Pancreas (tissue), 10 donors: ENCODE measurements around the gene OSBPL10. TPM values are rescaled to one million over a fixed set of nuclear protein-coding genes. Genes with fewer than 3 reads are reported as not detected.

ENCODE experiments used
- ATAC-seq, 4 donors: fragments of 200-7000 bp; cut with Tn5 transposase; one replicate each; pipeline versions ENCODE4 v1.8.0 to v1.9.1; 2020; ENCODE audit warnings: mild to moderate bottlenecking in 4 of 4, moderate library complexity in 4 of 4
- DNase-seq, 6 donors: peaks; one replicate each; pipeline ENCODE4 v3.0.0-alpha.2; 2020
- FAIRE-seq: peaks from 2 replicates; lab custom pipeline; 2012; peaks lifted over from hg19 to GRCh38; lab: Jason Lieb, UNC
- H3K27ac ChIP-seq, 4 donors: fragments of 200-600 bp; sonication (generic); 1 replicate in 3 of 4; 2 replicates in 1 of 4; pipeline versions ENCODE4 v1.5.0 to v1.8.0; 2020
- H3K27me3 ChIP-seq, 4 donors: fragments of 200-600 bp; one replicate each; pipeline ENCODE4 v1.8.0; 2021
- H3K36me3 ChIP-seq, 3 donors: fragments of 200-600 bp; sonication (generic) in 1 of 3; one replicate each; pipeline versions ENCODE4 v1.5.0 to v1.8.0; 2020 to 2021
- H3K4me1 ChIP-seq, 3 donors: fragments of 200-600 bp; one replicate each; pipeline ENCODE4 v1.8.0; 2021
- H3K4me3 ChIP-seq, 4 donors: fragments of 200-600 bp; sonication (generic) in 2 of 4; one replicate each; pipeline versions ENCODE4 v1.5.0 to v1.8.0; 2020 to 2021
- H3K9me3 ChIP-seq, 4 donors: fragments of 200-600 bp; one replicate each; pipeline ENCODE4 v1.8.0; 2021
- CTCF ChIP-seq, 4 donors: fragments of 200-600 bp; sonication (generic) in 3 of 4; IDR thresholded peaks; one replicate each; pipeline versions ENCODE4 v1.5.0 to v1.8.0; 2021; ENCODE audit warnings: antibody characterized with exemption in 4 of 4
- whole genome bisulfite sequencing, 2 donors: extraction: QIAGEN DNeasy Blood & Tissue Kit; methylation state at CpG; one replicate each; pipeline ENCODE4 v1.1.7; 2013; 5-methylcytosine and 5-hydroxymethylcytosine counted together
- intact Hi-C, 3 donors: fragments of 100-400 bp; cut with DNase I; formaldehyde crosslinking; loops; one replicate each; pipeline versions ENCODE4 v1.11.1 to v1.14.2; 2022
- polyA plus RNA-seq, 2 donors: library from polyadenylated mRNA; stranded (reverse); fragments of 200-250 nt; gene quantifications; one replicate each; pipeline ENCODE4 v1.2.3, GENCODE V29; 2013
- total RNA-seq, 6 donors: library from RNA; stranded (reverse); fragmentation: NEBNext Ultra II Directional in 4 of 6; extraction: Animal tissue kit (Norgen Biotek cat#: 25700) in 4 of 6; gene quantifications; one replicate each; pipeline versions ENCODE4 v1.2.1 to v1.2.4, GENCODE V29; 2021 to 2023
- donor health status: healthy with polysubstance abuse.
- donor health status: DM: no; HTN: no; CAD: no; lungs with moderate emphysema.
- donor health status: DM: no; HTN: no; CAD: no.
- donor health status: control.
- donor health status: control.
- donor health status: Bipolar disorder and iron deficiency.
- donor health status: DM: yes; HTN: yes; CAD: no.
- donor health status: DM: no; HTN: no; CAD: no.
- donor health status: DM: no; HTN: no; CAD: no.
- donor health status: DM: yes; HTN: yes; CAD: no.

OSBPL10 gene
- total and polyA plus RNA-seq, 8 donors, result 0.57 to 4.0 (median 2.2) TPM

- FAIRE-seq, result no peak
- no peak overlapping the region for H3K27ac ChIP-seq
- no peaks in the 10 kb centered on the region for H3K27me3 ChIP-seq
- WGBS, 2 donors, result 82 to 84% methylated on average over 7 of the region's 7 CpGs
- H3K36me3 ChIP-seq, result no peaks in the 10 kb centered on the region
- no peaks in the 10 kb centered on the region for H3K4me1 ChIP-seq
- no peak for DNase-seq
- H3K9me3 ChIP-seq, result no peaks in the 10 kb centered on the region
- intact Hi-C loops, result no loop called here
- H3K4me3 ChIP-seq, result no peak overlapping the region
- no peak for ATAC-seq
- no peak for TF ChIP-seq CTCF (IDR thresholded peaks at IDR 0.05)
Observed at GRCh38 chr3:31802981-31803740, 177.9 kb downstream of the OSBPL10 start.

- intact Hi-C loops, result no loop called here
- no peak for TF ChIP-seq CTCF (IDR thresholded peaks at IDR 0.05)
- 93 to 97% methylated on average over 4 of the region's 4 CpGs for WGBS, 2 donors
- Histone ChIP-seq H3K9me3 (no peaks in the 10 kb centered on the region), H3K4me1 (no peaks in the 10 kb centered on the region), H3K27ac (no peak overlapping the region), H3K27me3 (no peaks in the 10 kb centered on the region), H3K36me3 (no peaks in the 10 kb centered on the region), H3K4me3 (no peak overlapping the region)
- ATAC-seq (no peak), FAIRE-seq (no peak), DNase-seq (no peak)
Observed at GRCh38 chr3:31800436-31800835, 180.6 kb downstream of the OSBPL10 start.

GRCh38 chr3:31798840-31799239 lies 182.2 kb downstream of the OSBPL10 start:
- Histone ChIP-seq H3K9me3 (no peaks in the 10 kb centered on the region), H3K27me3 (no peaks in the 10 kb centered on the region), H3K36me3 (no peaks in the 10 kb centered on the region), H3K27ac (no peak overlapping the region), H3K4me3 (no peak overlapping the region), H3K4me1 (no peaks in the 10 kb centered on the region)
- FAIRE-seq (no peak), ATAC-seq (no peak), DNase-seq (no peak)
- no peak for TF ChIP-seq CTCF (IDR thresholded peaks at IDR 0.05)
- 96 to 99% methylated on average over 4 of the region's 4 CpGs for WGBS, 2 donors
- intact Hi-C loops, result no loop called here

GRCh38 chr3:31793821-31794220 lies 187.2 kb downstream of the OSBPL10 start:
- FAIRE-seq, result no peak

More at GRCh38 chr3:31793821-31794220, 187.2 kb downstream of the OSBPL10 start:
- no peaks in the 10 kb centered on the region for H3K36me3 ChIP-seq
- intact Hi-C loops, result no loop called here
- TF ChIP-seq CTCF (IDR thresholded peaks at IDR 0.05), result no peak
- H3K9me3 ChIP-seq, result no peaks in the 10 kb centered on the region
- H3K27me3 ChIP-seq, result no peaks in the 10 kb centered on the region
- H3K4me1 ChIP-seq, result no peaks in the 10 kb centered on the region
- 90 to 95% methylated on average over 4 of the region's 4 CpGs for WGBS, 2 donors
- no peak for DNase-seq
- no peak overlapping the region for H3K4me3 ChIP-seq
- H3K27ac ChIP-seq, result no peak overlapping the region
- no peak for ATAC-seq
